HPDE6-E6E7 (cell line): Measurements from ENCODE around the gene PALM3.
A peak's percentile ranks its signal among the peaks of the same experiment; 100 is the strongest.

Source experiments
- DNase-seq: peaks from one replicate; pipeline ENCODE4 v3.0.0; 2011; ENCODE audit warnings: missing footprints; ENCODE audit errors: extremely low spot score

The PALM3 gene

DNA sequence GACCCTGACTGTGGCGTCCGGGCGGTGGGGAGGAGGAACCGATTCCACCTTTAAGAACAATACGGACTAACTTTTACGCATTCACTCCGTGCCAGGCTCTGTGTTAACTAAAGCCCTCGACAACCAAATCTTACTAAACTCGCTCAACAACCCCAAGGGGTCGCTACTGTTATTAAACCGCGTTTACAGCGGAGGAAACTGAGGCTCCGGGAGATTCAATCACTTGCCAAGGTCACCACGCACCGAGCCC, 27.5 kb upstream of the PALM3 start:
- no peak for DNase-seq

DNA sequence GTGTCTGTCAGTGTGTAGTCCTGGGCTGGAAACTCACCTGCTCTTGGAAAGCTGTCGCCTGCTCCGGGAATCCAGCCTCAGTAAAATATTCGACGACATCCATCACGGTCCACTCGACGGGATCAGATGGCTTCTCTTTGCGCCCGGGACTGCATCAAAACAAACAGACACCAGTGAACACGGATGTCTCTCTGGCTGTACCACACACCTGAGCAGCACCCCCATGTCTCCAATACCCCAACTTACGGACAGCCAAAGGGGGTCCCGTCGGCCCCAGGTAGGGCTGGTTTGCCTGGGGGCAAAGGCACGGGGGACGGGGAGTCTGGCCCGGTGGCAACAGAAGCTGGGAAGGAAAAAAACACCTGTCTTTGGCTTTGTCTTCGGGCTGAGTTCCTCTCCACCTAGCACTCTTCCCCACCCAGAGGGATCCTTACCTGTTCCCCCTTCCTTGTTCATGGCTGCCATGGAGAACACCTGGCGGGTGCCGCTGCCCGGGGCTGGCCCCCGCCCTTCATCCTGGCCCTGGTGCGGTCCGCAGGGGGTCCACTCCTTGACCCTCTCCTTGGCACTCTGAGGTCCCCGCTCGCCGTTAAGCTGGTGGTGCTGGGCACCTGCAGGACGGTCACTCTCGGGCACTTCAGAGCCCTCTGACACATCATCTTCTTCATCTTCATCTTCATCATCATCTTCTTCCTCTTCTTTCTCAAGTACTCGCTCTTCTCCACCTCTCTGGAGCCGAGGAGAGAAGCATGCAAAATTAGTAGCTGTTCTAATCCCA, 26.9 kb upstream of the PALM3 start:
- no peak for DNase-seq

DNA sequence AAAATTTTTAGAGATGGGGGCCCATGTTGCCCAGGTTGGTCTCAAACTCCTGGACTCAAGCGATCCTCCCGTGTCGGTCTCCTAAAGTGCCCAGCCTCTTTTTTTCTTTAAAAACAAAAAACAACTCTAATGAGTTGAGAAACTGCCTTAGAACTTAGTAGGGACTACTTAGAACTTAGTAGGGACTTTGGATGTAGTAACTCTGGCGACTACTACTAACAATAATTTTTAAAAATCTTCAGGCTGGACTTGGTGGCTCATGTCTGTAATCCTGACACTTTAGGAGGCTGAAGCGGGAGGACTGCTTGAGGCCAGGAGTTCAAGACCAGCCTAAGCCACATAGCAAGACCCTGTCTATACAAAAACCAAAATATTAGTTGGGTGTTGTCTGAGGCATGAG, 24.2 kb upstream of the PALM3 start:
- DNase-seq = no peak

DNA sequence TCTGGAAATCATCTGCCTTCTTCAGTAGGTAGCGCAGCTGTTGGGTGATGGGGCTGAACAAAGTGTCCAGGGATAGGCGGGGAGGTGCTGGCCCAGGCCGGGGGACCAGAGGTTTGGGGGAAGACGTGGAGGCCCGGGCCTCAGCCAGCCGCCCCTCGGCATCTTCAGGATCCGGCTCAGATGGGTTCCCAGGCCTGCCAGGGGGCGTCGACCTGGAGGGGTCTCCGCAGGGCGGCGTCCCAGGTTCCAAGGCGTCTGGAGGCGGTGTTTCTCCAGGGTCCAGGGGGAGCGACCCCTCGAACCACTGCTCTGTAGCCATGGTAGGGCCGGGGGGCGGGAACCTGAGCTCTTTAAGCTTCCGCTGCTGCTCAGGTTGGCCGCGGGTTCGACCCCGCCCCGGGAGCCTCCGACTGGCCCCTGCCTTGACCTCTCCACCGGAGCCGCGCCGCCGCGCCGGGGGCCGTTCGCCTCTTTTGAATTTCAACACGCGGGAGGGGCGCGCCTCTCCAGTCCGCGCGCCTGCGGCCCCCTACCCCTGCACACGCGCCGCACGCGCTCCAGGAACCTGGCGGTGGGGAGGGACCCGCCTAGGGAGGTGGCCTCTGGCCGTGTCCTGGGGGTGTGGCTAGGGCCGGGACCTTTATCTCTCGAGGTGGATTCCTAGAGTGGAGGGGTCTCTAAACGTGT, 23.6 kb upstream of the PALM3 start, which contains the start of gene C19orf67:
TSS of gene C19orf67 (minus strand) at position 475 of the 687 bp plus-strand sequence. CDS start at position 319, 156 bp downstream.
- no peak for DNase-seq

- DNase-seq = no peak
Observed at GRCh38 chr19:14082675-14082960, 20.7 kb upstream of the PALM3 start.

- no peak for DNase-seq
Observed at GRCh38 chr19:14081797-14082674, 20.2 kb upstream of the PALM3 start.

- DNase-seq = peak; percentile 97
Observed at GRCh38 chr19:14080887-14081796, 19.3 kb upstream of the PALM3 start.

GRCh38 chr19:14078411-14078810, 16.5 kb upstream of the PALM3 start:
- no peak for DNase-seq

GRCh38 chr19:14073925-14074838, 12.3 kb upstream of the PALM3 start:
- DNase-seq = no peak

- no peak for DNase-seq
Observed at GRCh38 chr19:14073261-14073924, 11.5 kb upstream of the PALM3 start.

- no peak for DNase-seq
Observed at GRCh38 chr19:14072535-14073260, 10.8 kb upstream of the PALM3 start, which contains the start of gene MISP3. Gene MISP3 (plus strand): TSS chr19:14072786. CDS start chr19:14073310, 524 bp downstream.

GRCh38 chr19:14070268-14071050, 8.6 kb upstream of the PALM3 start:
- DNase-seq = no peak

DNA sequence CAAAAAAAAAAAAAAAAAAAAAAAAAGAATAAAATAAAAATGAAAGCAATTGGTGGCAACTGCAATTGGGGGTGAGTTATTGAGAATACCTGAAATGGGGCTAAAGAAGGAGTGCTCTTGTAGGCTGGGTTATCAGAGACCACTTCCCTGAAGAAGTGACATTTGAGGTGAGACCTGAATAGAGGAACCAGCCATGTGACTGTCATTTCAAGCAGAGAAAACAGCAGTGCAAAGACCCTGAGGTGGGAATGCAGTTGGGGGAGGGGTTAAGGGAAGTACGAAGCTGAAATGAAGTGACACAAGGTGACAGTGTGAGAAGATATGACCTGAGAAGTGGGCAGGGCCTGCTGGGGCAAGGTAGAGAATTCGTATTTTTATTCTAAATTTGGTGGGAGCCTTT, 4.3 kb upstream of the PALM3 start:
- DNase-seq = no peak

GRCh38 chr19:14063105-14063504, 1.2 kb upstream of the PALM3 start:
- DNase-seq = no peak

DNA sequence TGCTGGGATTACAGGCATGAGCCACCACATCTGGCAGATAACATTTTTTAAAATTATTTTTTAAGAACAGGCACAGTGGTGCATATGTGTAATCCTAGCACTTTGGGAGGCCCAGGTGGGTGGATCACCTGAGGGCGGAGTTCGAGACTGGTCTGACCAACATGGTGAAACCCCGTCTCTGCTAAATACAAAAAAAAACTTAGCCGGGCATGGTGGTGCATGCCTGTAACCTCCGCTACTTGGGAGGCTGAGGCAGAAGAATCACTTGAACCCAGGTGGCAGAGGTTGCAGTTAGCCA, 631 bp upstream of the PALM3 start:
- DNase-seq = no peak

DNA sequence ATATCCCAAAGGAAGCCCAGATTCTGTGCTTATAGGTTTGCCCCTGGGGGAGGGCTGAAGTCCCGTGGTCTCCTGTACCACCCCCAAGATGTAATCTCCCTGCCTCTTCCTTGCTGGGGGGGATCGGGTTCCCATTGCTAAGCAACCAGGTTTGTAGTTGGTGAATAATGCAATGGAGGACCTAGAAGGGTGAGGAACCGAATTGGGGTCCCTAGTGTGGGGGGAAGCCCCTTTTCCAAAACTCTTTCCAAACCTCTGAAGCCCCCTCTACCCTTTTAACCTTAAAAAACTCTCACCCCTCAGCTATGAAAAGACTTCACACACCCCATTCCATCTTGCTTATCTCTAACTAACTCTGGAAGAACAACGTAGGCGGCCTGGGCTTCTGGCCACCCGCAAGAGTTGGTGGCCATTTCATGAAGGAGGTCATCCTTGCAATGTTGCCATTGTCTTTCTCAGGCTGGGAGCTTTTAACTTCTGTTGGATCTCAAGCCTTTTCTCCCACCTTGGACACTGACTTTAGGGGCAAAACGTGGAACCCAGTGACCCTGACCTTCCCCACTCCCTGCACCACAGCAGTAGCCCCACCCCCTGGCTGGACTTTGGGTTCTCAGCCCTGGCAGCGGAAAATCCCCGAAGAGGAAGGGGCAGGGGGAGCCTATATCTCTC, 661 bp downstream of the PALM3 start:
- DNase-seq = no peak

DNA sequence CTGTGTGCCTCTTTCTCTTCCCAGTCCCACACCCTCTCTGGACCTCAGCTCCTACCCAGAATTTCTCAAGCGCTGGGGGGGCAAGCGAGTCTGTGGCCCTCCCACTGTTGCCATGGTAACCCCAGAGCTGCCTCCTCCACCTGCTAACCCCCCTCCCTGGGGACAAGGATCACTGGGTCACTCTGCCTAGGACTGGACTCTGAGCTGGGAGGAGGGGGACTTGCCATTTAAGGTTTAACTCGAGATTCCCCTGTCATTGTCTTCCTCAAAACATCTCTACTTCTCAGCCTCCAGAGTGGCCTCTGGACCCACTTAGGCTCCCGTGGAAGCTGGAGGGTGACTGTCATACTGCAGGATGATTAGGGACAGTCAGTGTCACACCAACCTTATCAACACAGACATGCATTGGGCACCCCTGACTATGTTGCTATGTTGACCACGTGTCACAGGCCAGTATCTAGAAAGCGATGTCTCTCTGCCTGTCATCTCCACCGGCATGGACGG, 2.2 kb downstream of the PALM3 start:
- DNase-seq = no peak

- no peak for DNase-seq
Observed at GRCh38 chr19:14059093-14059480, 2.8 kb downstream of the PALM3 start.
